ENCODE results near the gene DAPK3. TPM values are rescaled to one million over a fixed set of nuclear protein-coding genes. Genes with fewer than 3 reads are reported as not detected.
"Not testable (repeated sequence)": the region's sequence is repeated elsewhere in the genome, so short reads cannot be mapped to it uniquely, and the experiment has no call there.

DAPK3 gene
- total and polyA plus RNA-seq, 2 experiments from 2014 or later, result 47.6 to 167 TPM

DNA sequence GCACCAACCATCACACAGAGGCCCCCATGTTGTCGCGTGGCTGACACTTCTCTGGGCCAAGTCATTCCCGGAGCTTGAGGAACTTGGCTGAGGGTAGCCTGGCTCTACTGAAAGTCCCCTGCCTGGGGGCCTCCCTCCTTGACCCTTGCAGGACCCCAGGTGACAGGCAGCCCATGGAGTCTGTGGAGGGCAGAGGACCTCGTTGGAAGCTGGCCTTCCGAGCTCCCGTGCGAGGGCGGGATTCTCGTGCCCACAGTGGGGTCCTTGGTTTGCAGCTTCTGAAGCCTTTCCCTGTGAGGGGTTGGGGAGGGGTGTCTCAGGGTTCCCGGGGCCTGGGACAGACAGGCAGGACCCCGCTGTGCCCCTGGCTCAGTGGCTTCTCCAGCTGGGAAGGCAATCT, 21.6 kb downstream of the DAPK3 start:
- TF ChIP-seq EZH2phosphoT487 (IDR thresholded peaks at IDR 0.05; ENCODE audit: insufficient read depth, low read depth) (no peak), EZH2 (IDR thresholded peaks at IDR 0.05; ENCODE audit: insufficient read depth, poor library complexity, severe bottlenecking) (no peak)
- no peak for DNase-seq
- in situ Hi-C loops (cut with MboI), result no loop called here
- Histone ChIP-seq H3K27ac (no peak overlapping the region), H3F3A (ENCODE audit: insufficient read depth) (peaks cover 13% of the 10 kb centered on the region; the same call in 1 of the 2 replicates), H3K9ac (no peak overlapping the region), H3K79me2 (ENCODE audit: insufficient read depth) (no peaks in the 10 kb centered on the region), H2AFZ (no peak overlapping the region), H3K36me3 (ENCODE audit: low read depth) (no peaks in the 10 kb centered on the region), H3K9me2 (ENCODE audit: insufficient read depth) (no peaks in the 10 kb centered on the region), H3K4me2 (ENCODE audit: unreplicated experiment) (no peak overlapping the region), H3K4me3 (no peak overlapping the region), H4K20me1 (ENCODE audit: insufficient read depth) (no peaks in the 10 kb centered on the region), H3K27me3 (replicated peaks; ENCODE audit: insufficient read depth) (no peaks in the 10 kb centered on the region), H3K4me1 (ENCODE audit: insufficient read depth) (no peaks in the 10 kb centered on the region), H3K9me3 (ENCODE audit: low read depth) (no peaks in the 10 kb centered on the region)
- 57 to 59% methylated on average over 9 to 11 of the region's 11 CpGs for WGBS, 2 experiments (ENCODE audit: low coverage in 1 of 2, low lambda C conversion rate in 2 of 2, missing lambda C conversion rate in 2 of 2)

- H3K4me2 ChIP-seq (ENCODE audit: unreplicated experiment); H3K79me2 ChIP-seq (ENCODE audit: insufficient read depth); H3F3A ChIP-seq (ENCODE audit: insufficient read depth); DNase-seq; H3K27me3 ChIP-seq (replicated peaks; ENCODE audit: insufficient read depth); H2AFZ ChIP-seq; H3K9me3 ChIP-seq (ENCODE audit: low read depth); H4K20me1 ChIP-seq (ENCODE audit: insufficient read depth); H3K9ac ChIP-seq; H3K4me1 ChIP-seq (ENCODE audit: insufficient read depth); H3K36me3 ChIP-seq (ENCODE audit: low read depth); H3K9me2 ChIP-seq (ENCODE audit: insufficient read depth); H3K4me3 ChIP-seq; H3K27ac ChIP-seq; in situ Hi-C loops (cut with MboI): not testable (repeated sequence)
- WGBS, 2 experiments (ENCODE audit: low coverage in 1 of 2, low lambda C conversion rate in 2 of 2, missing lambda C conversion rate in 2 of 2), result 79 to 87% methylated on average over 15 of the region's 15 CpGs
Observed at GRCh38 chr19:3947316-3947933, 23.5 kb downstream of the DAPK3 start.

DNA sequence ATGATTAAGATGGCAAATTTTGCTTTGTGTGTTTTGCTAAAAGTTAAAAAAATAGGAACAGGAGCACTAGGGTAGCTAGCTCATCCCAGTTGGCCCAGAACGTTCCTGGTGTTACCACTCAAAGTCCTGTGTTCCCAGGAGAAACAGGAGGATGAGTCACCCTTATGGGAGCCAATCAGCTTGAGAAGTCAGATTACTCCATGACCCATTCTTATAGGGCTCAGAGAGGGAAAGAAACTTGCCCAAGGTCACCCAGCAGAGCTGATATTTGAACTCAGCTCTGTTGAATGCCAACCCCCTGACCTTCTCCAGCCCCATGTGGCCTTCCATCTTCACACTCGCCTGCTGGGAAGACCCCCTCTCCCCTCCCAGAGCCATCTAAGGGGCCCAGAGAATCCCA, 25.1 kb downstream of the DAPK3 start:
- Histone ChIP-seq H3K4me3 (no peak overlapping the region), H3K9me2 (ENCODE audit: insufficient read depth) (no peaks in the 10 kb centered on the region), H2AFZ (no peak overlapping the region), H3K27ac (no peak overlapping the region), H3K4me1 (ENCODE audit: insufficient read depth) (no peaks in the 10 kb centered on the region), H3K36me3 (ENCODE audit: low read depth) (no peaks in the 10 kb centered on the region), H3K9ac (no peak overlapping the region), H4K20me1 (ENCODE audit: insufficient read depth) (no peaks in the 10 kb centered on the region), H3K27me3 (replicated peaks; ENCODE audit: insufficient read depth) (no peaks in the 10 kb centered on the region), H3F3A (ENCODE audit: insufficient read depth) (no peaks in the 10 kb centered on the region), H3K79me2 (ENCODE audit: insufficient read depth) (no peaks in the 10 kb centered on the region), H3K9me3 (ENCODE audit: low read depth) (no peaks in the 10 kb centered on the region), H3K4me2 (ENCODE audit: unreplicated experiment) (no peak overlapping the region)
- in situ Hi-C loops (cut with MboI), result no loop called here
- 44 to 49% methylated on average over 2 of the region's 2 CpGs for WGBS, 2 experiments (ENCODE audit: low coverage in 1 of 2, low lambda C conversion rate in 2 of 2, missing lambda C conversion rate in 2 of 2)
- peak; percentile 56 for DNase-seq
- TF ChIP-seq EZH2phosphoT487 (IDR thresholded peaks at IDR 0.05; ENCODE audit: insufficient read depth, low read depth), result no peak
- TF ChIP-seq EZH2 (IDR thresholded peaks at IDR 0.05; ENCODE audit: insufficient read depth, poor library complexity, severe bottlenecking), result no peak

DNA sequence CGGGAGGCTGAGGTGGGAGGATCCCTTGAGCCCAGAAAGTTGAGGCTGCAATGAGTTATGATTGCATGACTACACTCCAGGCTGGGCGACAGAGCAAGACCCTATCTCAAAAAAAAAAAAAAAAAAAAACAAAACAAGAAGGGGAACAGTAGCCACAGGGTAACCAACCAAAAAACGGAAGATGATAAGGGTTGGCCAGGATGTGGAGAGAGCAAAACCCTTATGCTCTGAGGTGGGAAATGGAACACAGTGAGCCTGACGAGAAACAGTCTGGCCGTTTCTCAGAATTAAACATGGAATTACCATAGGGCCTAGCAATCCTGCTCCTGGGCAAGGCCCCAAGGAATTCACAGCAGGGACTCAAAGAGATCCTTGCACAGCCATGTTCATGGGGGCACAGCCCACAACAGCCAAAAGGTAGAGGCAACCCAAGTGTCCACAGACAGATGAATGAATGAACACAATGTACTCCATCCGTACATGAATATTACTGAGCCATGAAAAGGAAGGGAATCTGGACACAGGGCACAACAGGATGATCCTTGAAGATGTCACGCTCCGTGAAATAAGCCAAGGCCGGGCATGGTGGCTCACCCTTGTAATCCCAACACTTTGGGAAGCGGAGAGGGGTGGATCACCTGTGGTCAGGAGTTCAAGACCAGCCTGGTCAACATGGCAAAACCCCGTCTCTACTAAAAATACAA, 26.7 kb downstream of the DAPK3 start:
- 74 to 80% methylated on average over 11 of the region's 11 CpGs for WGBS, 2 experiments (ENCODE audit: low coverage in 1 of 2, low lambda C conversion rate in 2 of 2, missing lambda C conversion rate in 2 of 2)
- H4K20me1 ChIP-seq (ENCODE audit: insufficient read depth), result no peaks in the 10 kb centered on the region
- H3K4me3 ChIP-seq, result no peak overlapping the region
- no peaks in the 10 kb centered on the region for H3K36me3 ChIP-seq (ENCODE audit: low read depth)
- H3K79me2 ChIP-seq (ENCODE audit: insufficient read depth), result no peaks in the 10 kb centered on the region
- H3K9me2 ChIP-seq (ENCODE audit: insufficient read depth), result no peaks in the 10 kb centered on the region
- no peak for DNase-seq
- H3K4me2 ChIP-seq (ENCODE audit: unreplicated experiment), result no peak overlapping the region
- no peak overlapping the region for H3K27ac ChIP-seq
- H3K4me1 ChIP-seq (ENCODE audit: insufficient read depth), result no peaks in the 10 kb centered on the region
- no peak overlapping the region for H3K9ac ChIP-seq
- H3K9me3 ChIP-seq (ENCODE audit: low read depth), result no peaks in the 10 kb centered on the region
- no peaks in the 10 kb centered on the region for H3K27me3 ChIP-seq (replicated peaks; ENCODE audit: insufficient read depth)
- TF ChIP-seq EZH2phosphoT487 (IDR thresholded peaks at IDR 0.05; ENCODE audit: insufficient read depth, low read depth) (no peak), EZH2 (IDR thresholded peaks at IDR 0.05; ENCODE audit: insufficient read depth, poor library complexity, severe bottlenecking) (no peak)
- no peaks in the 10 kb centered on the region for H3F3A ChIP-seq (ENCODE audit: insufficient read depth)
- no peak overlapping the region for H2AFZ ChIP-seq
- in situ Hi-C loops (cut with MboI), result no loop called here
